ENCODE measurements around the gene PTPRC. TPM values are rescaled to one million over a fixed set of nuclear protein-coding genes. Genes with fewer than 3 reads are reported as not detected.

PTPRC gene
- total RNA-seq, 2 donors from 2014 or later: 27.1 to 86.8 TPM

- H3K27ac ChIP-seq: no peak overlapping the region
These were observed 112.9 kb downstream of the PTPRC start for GRCh38 chr1:198751741-198752140.

GRCh38 chr1:198754670-198755069, 115.8 kb downstream of the PTPRC start:
- Histone ChIP-seq H3K9me3 (no peaks in the 10 kb centered on the region), H3K4me3 (no peak overlapping the region), H3K36me3 (no peaks in the 10 kb centered on the region), H3K4me1 (ENCODE audit: control insufficient read depth in 1 of 2, low read depth in 2 of 2) (no peaks in the 10 kb centered on the region), H3K27ac (no peak overlapping the region), H3K27me3 (replicated peaks; ENCODE audit: insufficient read depth) (no peaks in the 10 kb centered on the region)
- no peak for DNase-seq (ENCODE audit: low spot score)
- TF ChIP-seq CTCF (IDR thresholded peaks at IDR 0.05): no peak
- no peak for ATAC-seq (ENCODE audit: insufficient number of reproducible peaks, low FRiP score, low read depth)

More at GRCh38 chr1:198751741-198752140, 112.9 kb downstream of the PTPRC start:
- H3K36me3 ChIP-seq: no peaks in the 10 kb centered on the region
- H3K9me3 ChIP-seq: no peaks in the 10 kb centered on the region
- H3K4me1 ChIP-seq (ENCODE audit: control insufficient read depth in 1 of 2, low read depth in 2 of 2): no peaks in the 10 kb centered on the region
- TF ChIP-seq CTCF (IDR thresholded peaks at IDR 0.05): no peak
- no peaks in the 10 kb centered on the region for H3K27me3 ChIP-seq (replicated peaks; ENCODE audit: insufficient read depth)
- no peak overlapping the region for H3K4me3 ChIP-seq
- DNase-seq (ENCODE audit: low spot score) (no peak), ATAC-seq (ENCODE audit: insufficient number of reproducible peaks, low FRiP score, low read depth) (no peak)

GRCh38 chr1:198755715-198756114, 116.9 kb downstream of the PTPRC start:
- no peaks in the 10 kb centered on the region for H3K9me3 ChIP-seq
- no peaks in the 10 kb centered on the region for H3K4me1 ChIP-seq (ENCODE audit: control insufficient read depth in 1 of 2, low read depth in 2 of 2)
- no peaks in the 10 kb centered on the region for H3K27me3 ChIP-seq (replicated peaks; ENCODE audit: insufficient read depth)
- no peak for ATAC-seq (ENCODE audit: insufficient number of reproducible peaks, low FRiP score, low read depth)
- no peak for DNase-seq (ENCODE audit: low spot score)
- H3K27ac ChIP-seq: no peak overlapping the region
- no peak overlapping the region for H3K4me3 ChIP-seq
- H3K36me3 ChIP-seq: no peaks in the 10 kb centered on the region
- no peak for TF ChIP-seq CTCF (IDR thresholded peaks at IDR 0.05)

- TF ChIP-seq CTCF (IDR thresholded peaks at IDR 0.05): no peak
- no peak for DNase-seq (ENCODE audit: low spot score)
- H3K36me3 ChIP-seq: no peaks in the 10 kb centered on the region
- no peak for ATAC-seq (ENCODE audit: insufficient number of reproducible peaks, low FRiP score, low read depth)
- no peaks in the 10 kb centered on the region for H3K9me3 ChIP-seq
- no peak overlapping the region for H3K4me3 ChIP-seq
- no peaks in the 10 kb centered on the region for H3K4me1 ChIP-seq (ENCODE audit: control insufficient read depth in 1 of 2, low read depth in 2 of 2)
- no peaks in the 10 kb centered on the region for H3K27me3 ChIP-seq (replicated peaks; ENCODE audit: insufficient read depth)
- no peak overlapping the region for H3K27ac ChIP-seq
These were observed 117.6 kb downstream of the PTPRC start for GRCh38 chr1:198756470-198756869.

GRCh38 chr1:198761859-198762616, 123.2 kb downstream of the PTPRC start:
- H3K36me3 ChIP-seq: no peaks in the 10 kb centered on the region
- no peak for TF ChIP-seq CTCF (IDR thresholded peaks at IDR 0.05)
- no peak overlapping the region for H3K27ac ChIP-seq
- H3K4me3 ChIP-seq: no peak overlapping the region
- no peak for ATAC-seq (ENCODE audit: insufficient number of reproducible peaks, low FRiP score, low read depth)
- H3K27me3 ChIP-seq (replicated peaks; ENCODE audit: insufficient read depth): no peaks in the 10 kb centered on the region
- H3K9me3 ChIP-seq: no peaks in the 10 kb centered on the region
- DNase-seq (ENCODE audit: low spot score): no peak
- H3K4me1 ChIP-seq (ENCODE audit: control insufficient read depth in 1 of 2, low read depth in 2 of 2): no peaks in the 10 kb centered on the region
